A549 (cell line): ENCODE results near the gene ATP9B.

ENCODE experiments used
- CTCF ChIP-seq: fragments of >200 bp; sonication (Bioruptor Twin); formaldehyde crosslinking; IDR thresholded peaks from 3 replicates; pipeline ENCODE4 v1.5.1; 2016
- POLR2A ChIP-seq: IDR thresholded peaks from 2 replicates; pipeline ENCODE4 v1.6.1; 2012; ENCODE audit warnings: mild to moderate bottlenecking, low read length
- ZSCAN20 ChIP-seq: fragments of 250-450 bp; sonication (Bioruptor Pico); IDR thresholded peaks from 2 replicates; pipeline ENCODE4 v1.8.0; 2022; ENCODE audit warnings: mild to moderate bottlenecking, moderate library complexity

GRCh38 chr18:79423211-79424007, 354.2 kb downstream of the ATP9B start:
- TF ChIP-seq CTCF, result no peak
- no peak for TF ChIP-seq ZSCAN20
- TF ChIP-seq POLR2A, result no peak
